OCI-LY7 (cell line): ENCODE measurements around the gene RAB44. TPM values are rescaled to one million over a fixed set of nuclear protein-coding genes. Genes with fewer than 3 reads are reported as not detected.

Source experiments
- BruUV-seq: library from RNA; stranded (reverse); fragments of 400-500 nt; replicated peaks from 2 replicates; lab custom pipeline; 2021; lab: Mats Ljungman, UMichigan
- CTCF ChIA-PET: fragments of 300-600 bp; sonication (Branson Sonifier 250); formaldehyde crosslinking; loops from one replicate; lab custom pipeline; 2022; ENCODE audit warnings: antibody characterized with exemption; ENCODE audit not compliant: unreplicated experiment; lab: Charles Lee
- POLR2A ChIA-PET: fragments of 300-600 bp; sonication (Branson Sonifier 250); formaldehyde crosslinking; loops from one replicate; lab custom pipeline; 2022; ENCODE audit warnings: antibody characterized with exemption; lab: Charles Lee
- DNase-seq: peaks from one replicate; pipeline ENCODE4 v3.0.0-alpha.2; 2015; ENCODE audit warnings: low spot score
- H2AFZ ChIP-seq: fragments of 200-600 bp; sonication (generic), shearing (Covaris generic); 2 replicates; pipeline ENCODE4 v1.6.1; 2014; ENCODE audit warnings: mild to moderate bottlenecking, antibody characterized with exemption, low read length, moderate library complexity
- H3K27ac ChIP-seq: fragments of 200-600 bp; sonication (generic); 2 replicates; pipeline ENCODE4 v1.5.1; 2014; ENCODE audit warnings: mixed run types, low read depth, mild to moderate bottlenecking, moderate library complexity, low read length, inconsistent platforms; ENCODE audit not compliant: poor library complexity, severe bottlenecking
- H3K36me3 ChIP-seq: fragments of 200-600 bp; sonication (generic); 2 replicates; pipeline ENCODE4 v1.6.1; 2014; ENCODE audit warnings: mild to moderate bottlenecking, antibody characterized with exemption, low read length, moderate library complexity, mixed read lengths; ENCODE audit not compliant: insufficient read depth
- H3K4me1 ChIP-seq: fragments of 200-600 bp; sonication (generic); 2 replicates; pipeline ENCODE4 v1.5.1; 2014; ENCODE audit warnings: mild to moderate bottlenecking, low read length; ENCODE audit not compliant: insufficient read depth, poor library complexity, severe bottlenecking
- H3K4me2 ChIP-seq: fragments of 200-600 bp; sonication (generic); 2 replicates; pipeline ENCODE4 v1.6.1; 2014; ENCODE audit warnings: mild to moderate bottlenecking, low read length
- H3K4me3 ChIP-seq: fragments of 200-600 bp; sonication (generic); 2 replicates; pipeline ENCODE4 v1.5.1; 2014; ENCODE audit warnings: mild to moderate bottlenecking, low read depth, low read length; ENCODE audit not compliant: poor library complexity, severe bottlenecking
- H3K79me2 ChIP-seq: fragments of 200-600 bp; sonication (generic); 2 replicates; pipeline ENCODE4 v1.6.1; 2016; ENCODE audit warnings: low read depth, mild to moderate bottlenecking, low read length, moderate library complexity, mixed read lengths; ENCODE audit not compliant: insufficient read depth
- H3K9me2 ChIP-seq: fragments of 200-600 bp; sonication (generic); 2 replicates; pipeline ENCODE4 v1.6.1; 2016; ENCODE audit warnings: mild to moderate bottlenecking, low read length, mixed read lengths; ENCODE audit not compliant: insufficient read depth
- H3K9me3 ChIP-seq: fragments of 200-600 bp; sonication (generic); 2 replicates; pipeline ENCODE4 v1.6.1; 2014; ENCODE audit warnings: mild to moderate bottlenecking, mixed run types, low read length, mixed read lengths
- H4K20me1 ChIP-seq: fragments of 200-600 bp; sonication (generic); 2 replicates; pipeline ENCODE4 v1.6.1; 2014; ENCODE audit warnings: mild to moderate bottlenecking, antibody characterized with exemption, low read length, moderate library complexity, mixed read lengths; ENCODE audit not compliant: insufficient read depth
- CTCF ChIP-seq: fragments of 200-600 bp; sonication (generic); conservative IDR thresholded peaks from 2 replicates; pipeline ENCODE4 v1.5.1; 2014; ENCODE audit warnings: mild to moderate bottlenecking, antibody characterized with exemption, low read length, moderate library complexity, mixed read lengths
- EZH2phosphoT487 ChIP-seq: fragments of 200-600 bp; sonication (generic); IDR thresholded peaks from 2 replicates; pipeline ENCODE4 v1.6.1; 2018; ENCODE audit warnings: low read depth, borderline replicate concordance, mild to moderate bottlenecking, mixed run types, antibody characterized with exemption, low read length, moderate library complexity, mixed read lengths
- intact Hi-C: fragments of 100-400 bp; cut with micrococcal nuclease; formaldehyde crosslinking; loops from one replicate; pipeline ENCODE4 v1.10.0; 2022; ENCODE audit not compliant: unreplicated experiment
- total RNA-seq, 2 experiments: library from RNA; depleted of rRNA in 1 of 2; stranded (reverse); fragments of >200 nt in 1 of 2; shearing (Covaris generic) in 1 of 2; gene quantifications; 2 replicates each; pipeline ENCODE4 v1.2.3, GENCODE V29; 2014 to 2022

Gene RAB44
- total RNA-seq, 2 experiments from 2014 or later, result 0.09 TPM; not detected in 1

- H4K20me1 ChIP-seq, result no peaks in the 10 kb centered on the region; the same call in 1 of the 2 replicates
- no peak overlapping the region for H3K27ac ChIP-seq
- no TSS peak for BruUV-seq
- H3K4me3 ChIP-seq, result no peak overlapping the region
- H3K9me3 ChIP-seq, result peaks cover 8% of the 10 kb centered on the region; the same call in 1 of the 2 replicates
- ChIA-PET CTCF (no interaction called here), POLR2A (interaction anchor here (1.3 kb wide), 1 partner anchor 14 kb away, joined by 3 read pairs; no protein-coding TSS in a partner anchor)
- peaks cover 15% of the 10 kb centered on the region for H3K36me3 ChIP-seq
- no peak overlapping the region for H2AFZ ChIP-seq
- no peak overlapping the region for H3K4me2 ChIP-seq
- H3K9me2 ChIP-seq, result no peaks in the 10 kb centered on the region
- intact Hi-C loops, result no loop called here
- no peaks in the 10 kb centered on the region for H3K79me2 ChIP-seq
- TF ChIP-seq CTCF (no peak), EZH2phosphoT487 (no peak)
- DNase-seq, result no peak
- H3K4me1 ChIP-seq, result peaks cover 9% of the 10 kb centered on the region
These were observed 46.7 kb downstream of the RAB44 start for GRCh38 chr6:36744304-36744673.

- intact Hi-C loops, result no loop called here
These were observed 47.7 kb downstream of the RAB44 start for GRCh38 chr6:36745283-36745682.

More at GRCh38 chr6:36745283-36745682, 47.7 kb downstream of the RAB44 start:
- Histone ChIP-seq H3K27ac (no peak overlapping the region), H4K20me1 (no peaks in the 10 kb centered on the region; the same call in 1 of the 2 replicates), H3K36me3 (peaks cover 25% of the 10 kb centered on the region), H2AFZ (no peak overlapping the region), H3K79me2 (no peaks in the 10 kb centered on the region), H3K9me2 (no peaks in the 10 kb centered on the region), H3K4me1 (peaks cover 9% of the 10 kb centered on the region), H3K4me3 (no peak overlapping the region), H3K9me3 (peaks cover 8% of the 10 kb centered on the region; the same call in 1 of the 2 replicates), H3K4me2 (no peak overlapping the region)
- no peak for DNase-seq
- TF ChIP-seq CTCF (no peak), EZH2phosphoT487 (no peak)
- ChIA-PET CTCF (no interaction called here), POLR2A (interaction anchor here (0.6 to 1.3 kb wide), 2 partner anchors 15 to 88 kb away, joined by 3 read pairs; no protein-coding TSS in a partner anchor)
- BruUV-seq, result no TSS peak
